Measurements from ENCODE around the gene DSG4.

DNA sequence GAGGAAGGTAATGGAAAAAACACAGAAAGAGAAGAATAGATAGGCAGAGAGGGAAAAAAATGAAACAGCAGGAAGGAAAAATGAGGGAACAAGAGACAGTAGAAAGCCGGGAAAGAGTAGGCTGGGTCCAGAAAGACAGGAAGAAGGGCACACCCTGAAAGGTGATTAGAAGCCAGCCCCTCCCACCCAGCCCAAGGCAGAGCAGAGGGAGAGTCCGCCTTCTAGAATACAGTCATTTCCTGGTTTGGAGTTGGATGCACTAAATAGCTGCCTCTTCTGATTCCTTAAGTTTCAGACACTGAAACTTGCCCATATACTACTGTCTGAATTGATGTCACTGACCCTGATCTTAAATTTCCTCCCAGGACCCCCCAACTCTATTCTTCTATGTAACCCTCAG lies 53.0 kb downstream of the DSG4 start:
- TF ChIP-seq, protein P1, sequence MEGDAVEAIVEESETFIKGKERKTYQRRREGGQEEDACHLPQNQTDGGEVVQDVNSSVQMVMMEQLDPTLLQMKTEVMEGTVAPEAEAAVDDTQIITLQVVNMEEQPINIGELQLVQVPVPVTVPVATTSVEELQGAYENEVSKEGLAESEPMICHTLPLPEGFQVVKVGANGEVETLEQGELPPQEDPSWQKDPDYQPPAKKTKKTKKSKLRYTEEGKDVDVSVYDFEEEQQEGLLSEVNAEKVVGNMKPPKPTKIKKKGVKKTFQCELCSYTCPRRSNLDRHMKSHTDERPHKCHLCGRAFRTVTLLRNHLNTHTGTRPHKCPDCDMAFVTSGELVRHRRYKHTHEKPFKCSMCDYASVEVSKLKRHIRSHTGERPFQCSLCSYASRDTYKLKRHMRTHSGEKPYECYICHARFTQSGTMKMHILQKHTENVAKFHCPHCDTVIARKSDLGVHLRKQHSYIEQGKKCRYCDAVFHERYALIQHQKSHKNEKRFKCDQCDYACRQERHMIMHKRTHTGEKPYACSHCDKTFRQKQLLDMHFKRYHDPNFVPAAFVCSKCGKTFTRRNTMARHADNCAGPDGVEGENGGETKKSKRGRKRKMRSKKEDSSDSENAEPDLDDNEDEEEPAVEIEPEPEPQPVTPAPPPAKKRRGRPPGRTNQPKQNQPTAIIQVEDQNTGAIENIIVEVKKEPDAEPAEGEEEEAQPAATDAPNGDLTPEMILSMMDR (IDR thresholded peaks at IDR 0.05 in 2 of 3, conservative IDR thresholded peaks at IDR 0.05 in 1 of 3; ENCODE audit: borderline replicate concordance in 1 of 3, insufficient read depth in 1 of 3, low read depth in 2 of 3, low read length in 2 of 3), result no peak
- TF ChIP-seq EZH2phosphoT487 (IDR thresholded peaks at IDR 0.05; ENCODE audit: borderline replicate concordance) (no peak), TCF7L2 (IDR thresholded peaks at IDR 0.05; ENCODE audit: borderline replicate concordance, extremely low read depth, insufficient read depth, insufficient read length) (no peak), SP1 (IDR thresholded peaks at IDR 0.05; ENCODE audit: low read depth) (peak; percentile 22; the same call in 1 of the 2 replicates), POLR2A (IDR thresholded peaks at IDR 0.05; ENCODE audit: borderline replicate concordance, extremely low read depth, insufficient read depth, insufficient read length) (no peak)
